ENCODE data around the gene UAP1L1. TPM values are rescaled to one million over a fixed set of nuclear protein-coding genes. Genes with fewer than 3 reads are reported as not detected.
"Not testable (repeated sequence)": the region's sequence is repeated elsewhere in the genome, so short reads cannot be mapped to it uniquely, and the experiment has no call there.

UAP1L1 gene, protein sequence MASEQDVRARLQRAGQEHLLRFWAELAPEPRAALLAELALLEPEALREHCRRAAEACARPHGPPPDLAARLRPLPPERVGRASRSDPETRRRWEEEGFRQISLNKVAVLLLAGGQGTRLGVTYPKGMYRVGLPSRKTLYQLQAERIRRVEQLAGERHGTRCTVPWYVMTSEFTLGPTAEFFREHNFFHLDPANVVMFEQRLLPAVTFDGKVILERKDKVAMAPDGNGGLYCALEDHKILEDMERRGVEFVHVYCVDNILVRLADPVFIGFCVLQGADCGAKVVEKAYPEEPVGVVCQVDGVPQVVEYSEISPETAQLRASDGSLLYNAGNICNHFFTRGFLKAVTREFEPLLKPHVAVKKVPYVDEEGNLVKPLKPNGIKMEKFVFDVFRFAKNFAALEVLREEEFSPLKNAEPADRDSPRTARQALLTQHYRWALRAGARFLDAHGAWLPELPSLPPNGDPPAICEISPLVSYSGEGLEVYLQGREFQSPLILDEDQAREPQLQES
- 9.0 and 14.9 TPM in 2 replicates for total RNA-seq (2014; rRNA removed; shearing (Covaris generic))

DNA sequence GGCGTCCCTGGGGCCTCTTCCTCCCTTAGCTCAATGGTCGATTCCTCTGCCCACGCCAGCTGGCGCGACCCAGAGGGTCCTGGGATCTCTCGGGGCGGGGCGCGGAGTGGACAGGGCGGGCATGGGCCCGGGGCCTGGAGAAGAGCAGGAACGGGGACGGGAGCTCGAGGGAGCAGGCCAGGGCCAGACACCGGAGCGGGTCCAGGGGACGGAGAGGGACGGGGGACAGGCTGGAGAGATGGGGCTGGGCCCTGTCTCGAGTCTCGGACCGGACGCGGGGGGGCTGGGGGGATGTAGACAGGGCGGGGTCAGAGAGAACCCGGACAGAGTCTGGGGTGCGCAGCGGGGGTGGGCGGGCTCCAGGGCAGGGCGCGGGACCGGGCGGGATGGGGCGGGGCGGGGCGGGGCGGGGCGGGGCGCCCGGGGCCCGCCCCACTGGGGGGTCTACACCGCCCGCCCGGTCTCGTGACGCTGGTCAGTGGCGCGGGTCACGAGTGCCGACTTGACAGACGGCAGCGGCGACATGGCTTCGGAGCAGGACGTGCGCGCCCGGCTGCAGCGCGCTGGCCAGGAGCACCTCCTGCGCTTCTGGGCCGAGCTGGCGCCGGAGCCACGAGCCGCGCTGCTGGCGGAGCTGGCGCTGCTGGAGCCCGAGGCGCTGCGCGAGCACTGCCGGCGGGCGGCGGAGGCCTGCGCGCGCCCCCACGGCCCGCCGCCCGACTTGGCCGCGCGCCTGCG lies at the start of gene UAP1L1:
UAP1L1 (plus strand) TSS at position 508 of the 738 bp plus-strand sequence; CDS start at position 524, 16 bp downstream.
- peak; percentile 86 for DNase-seq
- peak within 1 kb of the TSS; percentile 73 for H3K4me3 ChIP-seq (ENCODE audit: insufficient read depth, low read depth, low read length)
- H3K27me3 ChIP-seq (ENCODE audit: control insufficient read depth, insufficient read depth, low read length) = peaks cover 13% of the 10 kb centered on the region
- peaks cover 2% of the 10 kb centered on the region for H3K36me3 ChIP-seq (replicated peaks; ENCODE audit: control insufficient read depth, insufficient read depth, low read length)

DNA sequence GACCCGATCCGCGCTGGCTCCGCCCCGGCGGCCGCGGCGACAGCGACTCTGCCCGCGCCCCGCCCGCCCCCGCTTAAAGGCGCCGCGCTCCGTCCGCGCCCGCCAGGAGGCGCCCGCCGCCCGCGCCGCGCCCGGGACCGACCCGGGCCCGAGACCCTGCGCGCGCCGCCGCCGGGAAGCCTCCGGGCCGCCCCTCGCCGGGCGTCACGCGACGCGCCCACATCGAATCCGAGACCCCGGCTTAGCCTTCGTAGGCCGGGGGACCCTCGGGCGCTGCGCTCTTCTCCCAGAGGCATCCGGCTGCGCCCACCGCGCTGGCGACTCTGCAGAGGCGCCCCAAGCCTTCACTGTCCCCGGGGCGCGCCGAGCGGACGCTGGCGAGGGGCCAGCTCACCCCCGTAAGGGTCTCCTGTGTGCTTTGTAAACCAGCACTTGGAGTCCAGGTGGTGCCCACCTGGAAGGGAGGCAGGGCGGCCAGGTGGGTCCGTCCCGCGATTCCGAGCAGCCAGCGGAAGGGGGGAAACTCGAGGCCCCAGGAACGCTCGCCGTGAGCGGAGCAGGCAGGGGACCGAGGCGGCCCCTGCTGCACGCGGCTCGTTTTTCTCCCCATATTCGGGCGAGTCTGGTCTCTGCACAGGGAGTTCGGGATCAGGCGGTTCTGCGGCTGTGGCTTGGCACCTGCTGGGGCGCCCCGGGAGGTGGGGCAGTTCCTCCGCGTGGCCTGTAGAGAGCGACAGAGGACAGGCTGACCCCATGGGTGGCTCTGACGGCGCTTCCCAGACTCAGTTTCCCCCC lies 48.9 kb upstream of the UAP1L1 start:
- Histone ChIP-seq H3K36me3 (replicated peaks; ENCODE audit: control insufficient read depth, insufficient read depth, low read length) (no peaks in the 10 kb centered on the region), H3K27me3 (ENCODE audit: control insufficient read depth, insufficient read depth, low read length) (peaks cover 17% of the 10 kb centered on the region), H3K4me3 (ENCODE audit: insufficient read depth, low read depth, low read length) (peak overlapping the region; percentile 53)
- DNase-seq = peak; percentile 97

DNA sequence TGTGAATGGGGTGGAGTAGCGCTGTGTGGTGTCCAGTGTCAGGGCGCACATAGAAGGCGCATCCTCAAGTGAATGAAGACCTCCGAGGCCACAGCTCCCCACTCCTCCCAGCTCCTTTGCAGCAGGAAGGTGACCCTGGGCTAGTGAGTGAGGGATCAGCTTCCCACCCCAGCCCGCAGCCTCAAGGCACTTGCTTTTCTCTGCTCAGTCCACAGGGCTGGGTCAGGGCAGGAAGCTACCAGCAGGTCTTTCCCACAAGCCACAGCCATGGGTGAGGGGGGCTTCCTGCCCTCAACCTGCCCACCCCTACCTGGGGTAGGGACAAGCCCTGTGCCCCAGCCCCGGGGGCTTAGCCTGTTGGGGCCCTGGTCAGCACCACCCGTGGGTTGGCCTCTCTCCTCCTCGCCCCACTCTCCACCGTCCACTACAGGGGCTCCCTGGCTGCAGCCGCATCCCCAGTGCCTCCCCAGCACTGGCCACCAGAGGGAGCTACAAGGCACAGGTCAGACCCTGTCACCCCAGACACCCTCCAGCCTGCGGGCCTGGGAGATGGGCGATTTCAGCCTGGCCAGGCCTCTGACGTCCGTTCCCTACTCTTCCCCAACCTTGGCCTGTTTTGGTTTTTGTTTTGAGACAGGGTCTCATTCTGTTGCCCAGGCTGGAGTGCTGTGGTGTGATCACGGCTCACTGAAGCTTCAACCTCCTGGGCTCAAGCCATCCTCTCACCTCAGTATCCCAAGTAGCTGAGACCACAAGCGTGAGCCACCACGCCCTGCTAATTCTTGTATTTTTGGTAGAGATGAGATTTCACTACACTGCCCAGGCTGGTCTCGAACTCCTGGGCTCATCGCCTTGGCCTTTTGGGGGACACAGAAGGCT lies 48.0 kb upstream of the UAP1L1 start:
- peak; percentile 94 for DNase-seq
- no peaks in the 10 kb centered on the region for H3K36me3 ChIP-seq (replicated peaks; ENCODE audit: control insufficient read depth, insufficient read depth, low read length)
- peak overlapping the region; percentile 53; the same call in 1 of the 2 replicates for H3K4me3 ChIP-seq (ENCODE audit: insufficient read depth, low read depth, low read length)
- H3K27me3 ChIP-seq (ENCODE audit: control insufficient read depth, insufficient read depth, low read length) = peaks cover 17% of the 10 kb centered on the region

DNA sequence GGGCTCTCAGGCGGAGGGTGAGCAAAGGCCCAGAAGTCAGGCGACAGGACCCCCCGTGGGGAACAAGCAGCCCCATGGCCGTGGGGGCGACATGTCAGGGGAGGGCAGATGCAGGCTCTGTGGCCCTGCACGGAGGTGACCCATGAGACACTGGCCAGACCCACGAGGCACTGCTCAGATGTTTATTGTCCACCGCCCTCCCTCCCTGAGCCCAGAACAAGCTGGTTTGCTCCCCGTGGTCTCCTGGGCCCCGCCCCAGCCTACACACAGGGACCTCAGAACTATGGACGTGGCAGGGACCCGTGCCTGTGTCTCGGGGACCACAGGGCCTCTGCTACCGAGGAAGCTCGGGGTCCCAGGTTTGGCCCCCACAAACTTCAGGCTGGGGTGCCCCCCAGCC lies 47.3 kb upstream of the UAP1L1 start:
- DNase-seq = no peak
- Histone ChIP-seq H3K4me3 (ENCODE audit: insufficient read depth, low read depth, low read length) (no peak overlapping the region), H3K27me3 (ENCODE audit: control insufficient read depth, insufficient read depth, low read length) (peaks cover 17% of the 10 kb centered on the region), H3K36me3 (replicated peaks; ENCODE audit: control insufficient read depth, insufficient read depth, low read length) (no peaks in the 10 kb centered on the region)

DNA sequence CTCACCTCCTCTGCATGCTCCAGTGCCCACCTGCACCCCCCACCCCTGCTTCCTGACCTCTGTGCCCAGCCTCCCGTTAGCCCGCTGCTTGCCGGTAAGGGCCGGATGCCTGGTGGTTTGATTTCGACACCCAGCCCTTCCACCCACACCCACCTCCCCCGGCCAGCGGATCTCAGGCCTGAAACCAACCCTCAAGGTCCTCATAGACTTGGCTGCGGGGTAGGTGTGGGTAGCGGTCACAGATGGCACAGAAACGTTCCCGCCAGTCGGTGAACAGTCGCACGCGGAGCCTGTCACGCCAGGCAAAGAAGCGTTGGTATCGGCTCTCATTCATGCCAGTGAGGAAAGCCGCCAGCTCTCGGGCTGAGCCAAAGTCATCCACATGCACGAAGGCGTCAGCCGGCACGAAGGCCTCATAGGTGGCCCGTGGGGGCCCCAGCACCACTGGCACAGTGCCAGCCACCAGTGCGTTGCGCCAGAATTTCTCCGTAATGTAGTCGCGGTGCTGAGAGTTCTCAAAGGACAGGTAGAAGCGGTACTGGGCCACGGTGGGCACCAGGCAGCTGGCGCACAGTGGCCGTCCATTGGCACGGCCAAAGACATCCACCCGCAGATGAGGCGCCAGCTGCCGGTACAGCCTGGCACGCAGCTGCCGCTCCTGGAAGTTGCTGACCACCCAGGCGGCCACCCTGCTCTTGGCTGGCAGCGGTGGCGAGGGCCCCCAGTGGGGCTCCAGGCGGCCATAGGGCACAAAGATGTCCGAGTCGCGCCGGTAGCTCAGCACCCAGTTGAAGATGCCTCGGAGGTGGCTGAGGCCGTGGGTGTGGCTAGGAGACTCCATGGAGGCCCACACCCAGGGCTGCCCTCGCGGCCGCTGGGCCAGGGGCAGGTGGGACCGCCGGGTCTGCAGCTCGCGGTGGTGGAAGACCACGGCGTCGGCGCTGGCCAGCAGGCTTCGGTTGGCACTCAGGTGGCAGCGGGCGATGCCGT lies 46.5 kb upstream of the UAP1L1 start:
- DNase-seq = no peak
- Histone ChIP-seq H3K36me3 (replicated peaks; ENCODE audit: control insufficient read depth, insufficient read depth, low read length) (no peaks in the 10 kb centered on the region), H3K27me3 (ENCODE audit: control insufficient read depth, insufficient read depth, low read length) (peaks cover 17% of the 10 kb centered on the region), H3K4me3 (ENCODE audit: insufficient read depth, low read depth, low read length) (no peak overlapping the region)

- no peak for DNase-seq
Measured at GRCh38 chr9:137031904-137032640, 45.2 kb upstream of the UAP1L1 start, which contains the start of gene FUT7. FUT7 (minus strand) TSS chr9:137032088; CDS start chr9:137031991, 97 bp downstream.

GRCh38 chr9:137032858-137033257 lies 44.5 kb upstream of the UAP1L1 start:
- DNase-seq = no peak
- Histone ChIP-seq H3K27me3 (ENCODE audit: control insufficient read depth, insufficient read depth, low read length) (peaks cover 10% of the 10 kb centered on the region), H3K36me3 (replicated peaks; ENCODE audit: control insufficient read depth, insufficient read depth, low read length) (no peaks in the 10 kb centered on the region), H3K4me3 (ENCODE audit: insufficient read depth, low read depth, low read length) (no peak overlapping the region)

More at GRCh38 chr9:137031904-137032640, 45.2 kb upstream of the UAP1L1 start, which contains the start of gene FUT7:
- no peaks in the 10 kb centered on the region for H3K36me3 ChIP-seq (replicated peaks; ENCODE audit: control insufficient read depth, insufficient read depth, low read length)
- peaks cover 16% of the 10 kb centered on the region for H3K27me3 ChIP-seq (ENCODE audit: control insufficient read depth, insufficient read depth, low read length)
- H3K4me3 ChIP-seq (ENCODE audit: insufficient read depth, low read depth, low read length) = no peak within 1 kb of the TSS

GRCh38 chr9:137033481-137033880 lies 43.8 kb upstream of the UAP1L1 start:
- H3K4me3 ChIP-seq (ENCODE audit: insufficient read depth, low read depth, low read length); DNase-seq; H3K36me3 ChIP-seq (replicated peaks; ENCODE audit: control insufficient read depth, insufficient read depth, low read length); H3K27me3 ChIP-seq (ENCODE audit: control insufficient read depth, insufficient read depth, low read length): not testable (repeated sequence)

DNA sequence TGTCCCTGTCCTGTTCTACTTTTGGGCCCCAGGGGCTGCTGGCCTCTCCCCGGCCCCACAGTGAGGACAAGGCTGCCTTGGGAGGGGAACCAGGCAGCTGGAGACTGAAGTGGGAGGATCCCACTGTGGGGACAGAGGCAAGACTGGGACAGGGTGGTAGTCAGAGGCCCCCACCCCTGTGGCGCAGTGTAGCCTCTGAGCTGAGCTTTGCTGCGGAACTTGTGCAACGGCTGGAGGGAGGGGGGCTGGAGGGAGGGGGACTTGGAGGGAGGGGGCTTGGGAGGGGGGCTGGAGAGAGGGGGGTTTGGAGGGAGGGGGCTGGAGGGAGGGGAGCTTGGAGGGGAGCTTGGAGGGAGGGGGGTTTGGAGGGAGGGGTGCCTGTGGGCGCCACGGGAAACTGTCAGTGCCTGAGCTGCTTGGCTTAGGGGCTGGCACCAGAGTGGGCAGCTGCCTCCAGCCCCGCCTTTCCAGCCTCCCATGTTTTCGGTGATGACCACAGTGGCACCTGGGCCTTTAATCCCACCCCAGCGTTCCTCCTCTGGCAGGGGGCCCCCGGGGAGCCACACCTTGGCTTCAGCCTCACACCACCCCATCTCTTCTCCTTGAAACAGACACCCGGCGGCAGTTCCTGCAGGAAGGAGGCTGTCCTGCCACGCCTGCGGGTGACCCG lies 43.1 kb upstream of the UAP1L1 start:
- H3K27me3 ChIP-seq (ENCODE audit: control insufficient read depth, insufficient read depth, low read length) = peaks cover under 1% of the 10 kb centered on the region; the same call in 1 of the 2 replicates
- no peak overlapping the region for H3K4me3 ChIP-seq (ENCODE audit: insufficient read depth, low read depth, low read length)
- peak; percentile 75 for DNase-seq
- no peaks in the 10 kb centered on the region for H3K36me3 ChIP-seq (replicated peaks; ENCODE audit: control insufficient read depth, insufficient read depth, low read length)

DNA sequence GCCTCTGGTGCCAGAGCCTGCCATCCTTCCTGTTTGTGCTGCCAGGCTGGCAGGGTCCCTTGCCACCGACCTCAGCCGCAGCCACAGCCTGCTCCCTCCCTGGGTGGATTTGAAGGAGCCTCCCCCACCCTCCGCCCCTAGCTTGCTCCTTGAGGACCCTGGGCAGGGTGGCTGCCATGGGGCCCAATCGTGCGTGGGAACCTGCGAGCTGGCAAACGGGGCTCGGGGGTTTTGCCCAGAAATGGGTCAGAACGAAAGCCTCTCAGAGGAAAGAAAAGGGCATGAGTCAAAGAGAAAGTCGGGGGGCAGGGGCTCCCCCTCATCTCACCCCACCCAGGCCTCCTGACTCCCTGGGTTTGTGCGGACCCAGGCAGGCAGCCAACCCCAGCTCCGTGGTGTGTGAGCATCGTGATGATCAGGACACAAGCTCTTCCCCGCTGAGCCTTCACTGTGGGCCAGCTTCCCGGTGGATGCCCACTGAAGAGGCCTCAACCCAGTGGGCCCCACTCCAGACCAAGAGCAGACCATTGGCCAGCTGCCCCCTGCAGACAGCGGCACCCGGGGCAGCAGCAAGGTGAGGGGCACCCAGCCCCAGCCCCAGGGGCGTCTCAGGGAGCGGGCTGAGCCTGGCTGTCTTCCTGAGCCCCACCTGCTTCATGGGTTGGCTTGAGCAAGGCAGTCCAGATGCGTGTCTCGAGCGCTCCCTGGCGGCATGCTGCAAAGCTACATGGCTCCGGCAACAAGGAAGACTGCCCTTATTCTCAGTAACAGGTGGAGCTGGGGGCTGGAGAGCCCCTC lies 42.4 kb upstream of the UAP1L1 start:
- no peaks in the 10 kb centered on the region; the same call in 1 of the 2 replicates for H3K27me3 ChIP-seq (ENCODE audit: control insufficient read depth, insufficient read depth, low read length)
- no peaks in the 10 kb centered on the region; the same call in 1 of the 2 replicates for H3K36me3 ChIP-seq (replicated peaks; ENCODE audit: control insufficient read depth, insufficient read depth, low read length)
- no peak overlapping the region for H3K4me3 ChIP-seq (ENCODE audit: insufficient read depth, low read depth, low read length)
- peak; percentile 98 for DNase-seq

- no peak overlapping the region for H3K4me3 ChIP-seq (ENCODE audit: insufficient read depth, low read depth, low read length)
- H3K36me3 ChIP-seq (replicated peaks; ENCODE audit: control insufficient read depth, insufficient read depth, low read length) = no peaks in the 10 kb centered on the region; the same call in 1 of the 2 replicates
- H3K27me3 ChIP-seq (ENCODE audit: control insufficient read depth, insufficient read depth, low read length) = no peaks in the 10 kb centered on the region; the same call in 1 of the 2 replicates
- peak; percentile 89 for DNase-seq
Measured at GRCh38 chr9:137035507-137035834, 41.8 kb upstream of the UAP1L1 start.
